NK-92 treated with Interleukin-12 subunit alpha and Interleukin-12 subunit beta, amount 100 ng/mL, for 24 hours (cell line): ENCODE results near the gene SRSF4.
"Not testable (repeated sequence)": the region's sequence is repeated elsewhere in the genome, so short reads cannot be mapped to it uniquely, and the experiment has no call there.

Source experiments
- DNase-seq: peaks from one replicate; lab custom pipeline; 2025; lab: John Stamatoyannopoulos, UW

SRSF4 gene

GRCh38 chr1:29124366-29125236 is 57.1 kb downstream of the SRSF4 start:
- no peak for DNase-seq

- no peak for DNase-seq
Measured at GRCh38 chr1:29123887-29124365, 57.8 kb downstream of the SRSF4 start, which contains the start of gene TMEM200B. TSS of gene TMEM200B (minus strand) at chr1:29123903. CDS start at chr1:29121828, 2,075 bp downstream.

GRCh38 chr1:29123053-29123886 is 58.4 kb downstream of the SRSF4 start:
- DNase-seq, result no peak

GRCh38 chr1:29122682-29123052 is 59.0 kb downstream of the SRSF4 start:
- DNase-seq, result no peak

GRCh38 chr1:29121936-29122681 is 59.6 kb downstream of the SRSF4 start:
- no peak for DNase-seq

GRCh38 chr1:29121516-29121935 is 60.2 kb downstream of the SRSF4 start:
- no peak for DNase-seq

GRCh38 chr1:29120947-29121485 is 60.7 kb downstream of the SRSF4 start:
- no peak for DNase-seq

GRCh38 chr1:29120367-29120766 is 61.3 kb downstream of the SRSF4 start:
- no peak for DNase-seq

- no peak for DNase-seq
Measured at GRCh38 chr1:29119121-29119929, 62.4 kb downstream of the SRSF4 start.

GRCh38 chr1:29117381-29117780 is 64.3 kb downstream of the SRSF4 start:
- no peak for DNase-seq

GRCh38 chr1:29114654-29115053 is 67.0 kb downstream of the SRSF4 start:
- no peak for DNase-seq

- no peak for DNase-seq
Measured at GRCh38 chr1:29113413-29114117, 68.1 kb downstream of the SRSF4 start.

GRCh38 chr1:29112705-29113412 is 68.8 kb downstream of the SRSF4 start:
- DNase-seq, result no peak

- not testable (repeated sequence) for DNase-seq
Measured at GRCh38 chr1:29108041-29108440, 73.7 kb downstream of the SRSF4 start.

GRCh38 chr1:29105822-29106221 is 75.9 kb downstream of the SRSF4 start:
- no peak for DNase-seq

- DNase-seq, result no peak
Measured at GRCh38 chr1:29100487-29100886, 81.2 kb downstream of the SRSF4 start.

GRCh38 chr1:29099286-29099685 is 82.4 kb downstream of the SRSF4 start:
- no peak for DNase-seq
